ENCODE data around the gene CCDC97.

GRCh38 chr19:41288673-41289530, 21.1 kb upstream of the CCDC97 start:
- TF ChIP-seq CTCF (IDR thresholded peaks at IDR 0.05 in 8 of 11, conservative IDR thresholded peaks at IDR 0.05 in 3 of 11) (no peak), POLR2A (IDR thresholded peaks at IDR 0.05) (no peak)

Data from spleen (tissue), 7 donors.